PC-3 (cell line): Measurements from ENCODE around the gene KIF18B.

Experiments used
- CTCF ChIP-seq: fragments of 300-600 bp; sonication (generic); conservative IDR thresholded peaks from 2 replicates; pipeline ENCODE4 v1.5.1; 2017; ENCODE audit warnings: antibody characterized with exemption, low read depth, mild to moderate bottlenecking, low read length
- EZH2 ChIP-seq: fragments of 300-600 bp; sonication (generic); IDR thresholded peaks from one replicate; pipeline ENCODE4 v1.6.1; 2017; ENCODE audit warnings: antibody characterized with exemption, mild to moderate bottlenecking, low read length; ENCODE audit not compliant: unreplicated experiment
- EZH2phosphoT487 ChIP-seq: fragments of 300-600 bp; sonication (generic); IDR thresholded peaks from 2 replicates; pipeline ENCODE4 v1.6.1; 2018; ENCODE audit warnings: mild to moderate bottlenecking, antibody characterized with exemption, low read length, borderline replicate concordance

GRCh38 chr17:44914148-44914547 is 33.4 kb downstream of the KIF18B start:
- no peak for TF ChIP-seq CTCF
- no peak for TF ChIP-seq EZH2
- TF ChIP-seq EZH2phosphoT487 = no peak
